Upper lobe of left lung (tissue), 4 donors: Measurements from ENCODE around the gene GOLIM4.

Experiments
- EP300 ChIP-seq, 4 donors: sonication (generic); formaldehyde crosslinking; IDR thresholded peaks; one replicate each; pipeline ENCODE4 v1.5.1; 2017; ENCODE audit warnings: antibody characterized with exemption in 4 of 4, control low read depth in 2 of 4
- POLR2A ChIP-seq, 4 donors: fragments of 450-650 bp; IDR thresholded peaks; one replicate each; pipeline ENCODE4 v1.5.1; 2016 to 2017; ENCODE audit warnings: antibody characterized with exemption in 4 of 4, mild to moderate bottlenecking in 2 of 4
- POLR2AphosphoS5 ChIP-seq, 2 donors: sonication (generic); formaldehyde crosslinking; IDR thresholded peaks; one replicate each; pipeline ENCODE4 v1.5.1; 2017; ENCODE audit warnings: antibody characterized with exemption in 2 of 2
- TF ChIP-seq, protein P1 (sequence below), 6 experiments: fragments of 450-650 bp in 4 of 6; fragments of 200-600 bp in 2 of 6; sonication (generic) in 2 of 6; IDR thresholded peaks; one replicate each; pipeline ENCODE4 v1.5.1; 2016 to 2019; ENCODE audit warnings: antibody characterized with exemption in 6 of 6

GRCh38 chr3:168063122-168063521, 32.6 kb downstream of the GOLIM4 start:
- TF ChIP-seq POLR2AphosphoS5 (IDR thresholded peaks at IDR 0.05) (no peak), POLR2A (IDR thresholded peaks at IDR 0.05) (no peak), EP300 (IDR thresholded peaks at IDR 0.05) (no peak)
- TF ChIP-seq, protein P1, sequence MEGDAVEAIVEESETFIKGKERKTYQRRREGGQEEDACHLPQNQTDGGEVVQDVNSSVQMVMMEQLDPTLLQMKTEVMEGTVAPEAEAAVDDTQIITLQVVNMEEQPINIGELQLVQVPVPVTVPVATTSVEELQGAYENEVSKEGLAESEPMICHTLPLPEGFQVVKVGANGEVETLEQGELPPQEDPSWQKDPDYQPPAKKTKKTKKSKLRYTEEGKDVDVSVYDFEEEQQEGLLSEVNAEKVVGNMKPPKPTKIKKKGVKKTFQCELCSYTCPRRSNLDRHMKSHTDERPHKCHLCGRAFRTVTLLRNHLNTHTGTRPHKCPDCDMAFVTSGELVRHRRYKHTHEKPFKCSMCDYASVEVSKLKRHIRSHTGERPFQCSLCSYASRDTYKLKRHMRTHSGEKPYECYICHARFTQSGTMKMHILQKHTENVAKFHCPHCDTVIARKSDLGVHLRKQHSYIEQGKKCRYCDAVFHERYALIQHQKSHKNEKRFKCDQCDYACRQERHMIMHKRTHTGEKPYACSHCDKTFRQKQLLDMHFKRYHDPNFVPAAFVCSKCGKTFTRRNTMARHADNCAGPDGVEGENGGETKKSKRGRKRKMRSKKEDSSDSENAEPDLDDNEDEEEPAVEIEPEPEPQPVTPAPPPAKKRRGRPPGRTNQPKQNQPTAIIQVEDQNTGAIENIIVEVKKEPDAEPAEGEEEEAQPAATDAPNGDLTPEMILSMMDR (IDR thresholded peaks at IDR 0.05) = no peak
